GM03348 (cell line): ENCODE data around the gene CLTA.
"Not testable (repeated sequence)": the region's sequence is repeated elsewhere in the genome, so short reads cannot be mapped to it uniquely, and the experiment has no call there.

Experiments used
- DNase-seq: peaks from one replicate; pipeline ENCODE4 v3.0.0; 2012; ENCODE audit warnings: low spot score

Gene CLTA

GRCh38 chr9:36158917-36159316 is 31.8 kb upstream of the CLTA start:
- DNase-seq: peak; percentile 56

GRCh38 chr9:36159509-36159908 is 31.2 kb upstream of the CLTA start:
- DNase-seq: not testable (repeated sequence)

- DNase-seq: not testable (repeated sequence)
Observed at GRCh38 chr9:36160126-36160525, 30.6 kb upstream of the CLTA start.

- DNase-seq: peak; percentile 52
Observed at GRCh38 chr9:36161187-36161586, 29.5 kb upstream of the CLTA start.

GRCh38 chr9:36162211-36162738 is 28.4 kb upstream of the CLTA start:
- no peak for DNase-seq

GRCh38 chr9:36163049-36163785 is 27.5 kb upstream of the CLTA start:
- DNase-seq: peak; percentile 50

- DNase-seq: peak; percentile 59
Observed at GRCh38 chr9:36163786-36164170, 26.9 kb upstream of the CLTA start.

- DNase-seq: no peak
Observed at GRCh38 chr9:36164372-36164771, 26.3 kb upstream of the CLTA start.

- no peak for DNase-seq
Observed at GRCh38 chr9:36164989-36165388, 25.7 kb upstream of the CLTA start.

GRCh38 chr9:36165826-36166167 is 24.9 kb upstream of the CLTA start:
- DNase-seq: peak; percentile 76

- peak; percentile 95 for DNase-seq
Observed at GRCh38 chr9:36166168-36166927, 24.4 kb upstream of the CLTA start.

GRCh38 chr9:36169166-36169565 is 21.6 kb upstream of the CLTA start, which contains the start of gene CCIN:
CCIN (plus strand) TSS chr9:36169388; CDS start chr9:36169503, 115 bp downstream.
- DNase-seq: no peak

GRCh38 chr9:36169708-36170107 is 21.0 kb upstream of the CLTA start:
- no peak for DNase-seq

GRCh38 chr9:36170531-36170930 is 20.2 kb upstream of the CLTA start:
- DNase-seq: no peak

- DNase-seq: no peak
Observed at GRCh38 chr9:36173861-36174260, 16.9 kb upstream of the CLTA start.

GRCh38 chr9:36174271-36174670 is 16.4 kb upstream of the CLTA start:
- DNase-seq: no peak

GRCh38 chr9:36174731-36175130 is 16.0 kb upstream of the CLTA start:
- no peak for DNase-seq

- DNase-seq: not testable (repeated sequence)
Observed at GRCh38 chr9:36175209-36175608, 15.5 kb upstream of the CLTA start.

- not testable (repeated sequence) for DNase-seq
Observed at GRCh38 chr9:36176496-36176895, 14.2 kb upstream of the CLTA start.

- DNase-seq: no peak
Observed at GRCh38 chr9:36177571-36177970, 13.2 kb upstream of the CLTA start.

GRCh38 chr9:36180243-36180642 is 10.5 kb upstream of the CLTA start:
- not testable (repeated sequence) for DNase-seq

- DNase-seq: peak; percentile 83
Observed at GRCh38 chr9:36187414-36187813, 3.3 kb upstream of the CLTA start.

- no peak for DNase-seq
Observed at GRCh38 chr9:36188212-36188611, 2.5 kb upstream of the CLTA start.
